Cardiac muscle cell (in vitro differentiated cells and primary cell): ENCODE data around the gene TMEM170A. TPM values are rescaled to one million over a fixed set of nuclear protein-coding genes. Genes with fewer than 3 reads are reported as not detected.
A peak's percentile ranks its signal among the peaks of the same experiment; 100 is the strongest.
"Not testable (repeated sequence)": the region's sequence is repeated elsewhere in the genome, so short reads cannot be mapped to it uniquely, and the experiment has no call there.

ENCODE experiments used
- DNase-seq, 2 donors: peaks; one replicate each; pipeline versions ENCODE4 v3.0.0 to v3.0.0-alpha.2; 2010 to 2017; ENCODE audit warnings: low read depth in 1 of 2, low spot score in 1 of 2
- H3K27ac ChIP-seq: fragments of 200-600 bp; sonication (generic); 2 replicates; pipeline ENCODE4 v1.5.1; 2016
- H3K27me3 ChIP-seq: fragments of 200-600 bp; sonication (generic); 2 replicates; pipeline ENCODE4 v1.6.0; 2016; ENCODE audit warnings: control low read depth
- H3K36me3 ChIP-seq: fragments of 200-600 bp; sonication (generic); 2 replicates; pipeline ENCODE4 v1.5.1; 2016; ENCODE audit warnings: control low read depth
- H3K4me1 ChIP-seq: fragments of 200-600 bp; sonication (generic); 2 replicates; pipeline ENCODE4 v1.8.1; 2017; ENCODE audit warnings: low read depth, mild to moderate bottlenecking, mixed run types
- H3K4me3 ChIP-seq: fragments of 200-600 bp; sonication (generic); 2 replicates; pipeline ENCODE4 v1.5.1; 2016; ENCODE audit warnings: mild to moderate bottlenecking
- H3K9me3 ChIP-seq: fragments of 200-600 bp; sonication (generic); 2 replicates; pipeline ENCODE4 v1.5.1; 2017; ENCODE audit warnings: low read depth, mild to moderate bottlenecking, control low read depth
- CTCF ChIP-seq: IDR thresholded peaks from 2 replicates; pipeline ENCODE4 v1.5.1; 2012; ENCODE audit warnings: low read depth, mild to moderate bottlenecking, low read length
- polyA plus RNA-seq: library from polyadenylated mRNA; unstranded; fragments of >200 nt; fragmentation: Nextera tagmentation; extraction: Ambion mirVana; gene quantifications from 2 replicates; pipeline ENCODE4 v1.2.1, GENCODE V29; 2016
- total RNA-seq: library from RNA; depleted of rRNA; stranded (reverse); fragments of >200 nt; gene quantifications from 2 replicates; pipeline ENCODE4 v1.2.3, GENCODE V29; 2016

TMEM170A gene
- total and polyA plus RNA-seq, 2 experiments from 2014 or later: 22.7 to 29.0 TPM

- DNase-seq: peak; percentile 96 to 98
- H3K36me3 ChIP-seq: no peaks in the 10 kb centered on the region
- peak within 1 kb of the TSS; percentile 86 for H3K27ac ChIP-seq
- H3K27me3 ChIP-seq: no peaks in the 10 kb centered on the region
- H3K4me3 ChIP-seq: peak within 1 kb of the TSS; percentile 51
- no peak for TF ChIP-seq CTCF
- H3K9me3 ChIP-seq: no peaks in the 10 kb centered on the region
- no peaks in the 10 kb centered on the region for H3K4me1 ChIP-seq
Observed at GRCh38 chr16:75432828-75433731, 31.4 kb downstream of the TMEM170A start, which contains the start of gene CFDP1. CFDP1 (minus strand) TSS chr16:75433503; CDS start chr16:75433352, 151 bp downstream.

GRCh38 chr16:75429621-75430403 lies 34.7 kb downstream of the TMEM170A start:
- Histone ChIP-seq H3K27ac (no peak overlapping the region), H3K36me3 (no peaks in the 10 kb centered on the region), H3K4me3 (no peak overlapping the region), H3K4me1 (no peaks in the 10 kb centered on the region), H3K27me3 (no peaks in the 10 kb centered on the region), H3K9me3 (no peaks in the 10 kb centered on the region)
- TF ChIP-seq CTCF: no peak
- no peak for DNase-seq

GRCh38 chr16:75426524-75426923 lies 38.0 kb downstream of the TMEM170A start:
- H3K36me3 ChIP-seq, H3K27ac ChIP-seq, H3K27me3 ChIP-seq, H3K4me3 ChIP-seq, H3K9me3 ChIP-seq, H3K4me1 ChIP-seq: not testable (repeated sequence)
- DNase-seq: peak in 1 of 2 donors; percentile 12

- H3K27ac ChIP-seq: peak overlapping the region; percentile 43
- not testable (repeated sequence) for H3K4me1 ChIP-seq, H3K27me3 ChIP-seq, H3K36me3 ChIP-seq, H3K4me3 ChIP-seq, H3K9me3 ChIP-seq
- DNase-seq: peak in 1 of 2 donors; percentile 6
Observed at GRCh38 chr16:75424105-75424762, 40.3 kb downstream of the TMEM170A start.

- Histone ChIP-seq H3K27me3 (no peaks in the 10 kb centered on the region), H3K36me3 (no peaks in the 10 kb centered on the region), H3K9me3 (no peaks in the 10 kb centered on the region), H3K27ac (peak overlapping the region; percentile 43), H3K4me1 (peaks cover 5% of the 10 kb centered on the region), H3K4me3 (no peak overlapping the region)
- DNase-seq: no peak
- TF ChIP-seq CTCF: no peak
Observed at GRCh38 chr16:75423723-75424104, 40.8 kb downstream of the TMEM170A start.

GRCh38 chr16:75421820-75422126 lies 42.7 kb downstream of the TMEM170A start:
- no peak for DNase-seq
- Histone ChIP-seq H3K4me3 (no peak overlapping the region), H3K4me1 (peaks cover 9% of the 10 kb centered on the region), H3K27ac (peak overlapping the region; percentile 61), H3K9me3 (no peaks in the 10 kb centered on the region), H3K27me3 (no peaks in the 10 kb centered on the region), H3K36me3 (no peaks in the 10 kb centered on the region)
- TF ChIP-seq CTCF: no peak
